H7 (cell line): ENCODE measurements around the gene NSA2. TPM values are rescaled to one million over a fixed set of nuclear protein-coding genes. Genes with fewer than 3 reads are reported as not detected.
"Not testable (repeated sequence)": the region's sequence is repeated elsewhere in the genome, so short reads cannot be mapped to it uniquely, and the experiment has no call there.

Source experiments
- DNase-seq: peaks from one replicate; pipeline ENCODE4 v3.0.0; 2012
- H3K27me3 ChIP-seq: 2 replicates; pipeline ENCODE4 v1.6.0; 2011; ENCODE audit warnings: mild to moderate bottlenecking, low read length; ENCODE audit not compliant: control insufficient read depth, insufficient read depth
- H3K36me3 ChIP-seq: replicated peaks from 2 replicates; pipeline ENCODE4 v1.5.1; 2011; ENCODE audit warnings: low read length; ENCODE audit not compliant: control insufficient read depth, insufficient read depth
- H3K4me3 ChIP-seq: 2 replicates; pipeline ENCODE4 v1.5.1; 2011; ENCODE audit warnings: low read depth, mild to moderate bottlenecking, control low read depth, low read length, moderate library complexity; ENCODE audit not compliant: insufficient read depth
- total RNA-seq: library from RNA; depleted of rRNA; stranded (reverse); fragments of >200 nt; shearing (Covaris generic); gene quantifications from 2 replicates; pipeline ENCODE4 v1.2.3, GENCODE V29; 2014; rRNA removed

Gene NSA2
- 44.9 and 68.7 TPM in 2 replicates for total RNA-seq

DNA sequence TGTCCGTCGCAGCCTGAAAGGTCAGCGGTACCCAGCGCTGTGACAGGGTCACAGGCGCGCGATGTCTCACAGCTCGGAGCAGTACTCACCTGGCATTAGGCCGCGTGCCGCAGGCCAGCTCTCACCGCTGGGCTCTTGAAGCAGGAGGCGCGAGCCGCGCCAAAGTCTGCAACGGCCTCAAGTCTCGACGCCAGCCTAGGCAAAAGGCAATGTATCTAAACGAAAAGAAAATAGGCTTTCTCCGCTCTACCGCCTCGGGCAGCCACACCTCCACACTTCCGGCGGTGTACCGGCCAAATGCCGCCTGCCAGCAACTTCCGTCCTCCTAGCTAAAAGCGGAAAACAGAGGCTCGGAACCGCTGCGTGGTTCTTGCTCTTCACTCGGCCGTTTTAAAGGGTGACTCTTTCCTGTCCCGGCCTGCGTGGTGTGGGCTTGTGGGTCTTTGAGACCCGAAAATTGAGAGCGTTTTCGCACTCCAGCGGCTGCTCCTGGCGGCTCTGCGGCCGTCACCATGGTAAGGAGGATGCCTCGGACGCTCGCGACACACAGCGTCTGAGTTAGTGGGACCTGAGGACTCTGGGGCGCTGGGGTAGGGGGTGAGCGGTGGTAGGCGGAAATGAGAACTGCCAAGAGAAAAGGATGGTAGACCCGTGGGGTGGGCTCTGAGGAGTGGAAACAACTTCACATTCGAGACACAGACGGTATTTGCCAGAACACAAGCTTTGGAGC, at the start of gene NSA2, which contains the start of gene GFM2:
Gene NSA2, plus strand, starts transcription at position 401 of the 730 bp plus-strand sequence. Its CDS starts 112 bp downstream, at position 513.
Gene GFM2, minus strand, starts transcription at position 269 of the 730 bp plus-strand sequence. CDS start 3,375 bp downstream, outside the sequence.
- peaks cover 6% of the 10 kb centered on the region for H3K36me3 ChIP-seq
- peak; percentile 81 for DNase-seq
- peak within 1 kb of the TSS; percentile 79 for H3K4me3 ChIP-seq
- no peaks in the 10 kb centered on the region for H3K27me3 ChIP-seq

DNA sequence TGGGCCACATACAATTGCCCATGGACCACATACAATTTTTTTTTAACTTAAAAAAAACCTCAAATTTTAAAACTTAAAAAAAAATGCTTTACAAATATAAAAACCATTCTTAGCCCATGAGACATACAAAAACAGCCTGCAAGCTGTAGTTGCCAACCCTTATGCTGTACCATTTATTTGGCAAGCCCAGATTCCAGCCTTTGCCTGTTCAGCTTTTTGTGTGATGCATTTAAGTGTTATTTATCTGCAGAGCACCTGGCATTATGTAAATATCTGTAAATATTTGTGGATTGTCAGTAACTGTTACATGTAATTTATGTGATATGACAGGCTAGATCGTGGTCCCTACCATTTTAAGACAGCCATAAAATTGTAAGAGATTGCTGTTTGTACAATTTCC, 49.5 kb upstream of the NSA2 start:
- H3K36me3 ChIP-seq = peaks cover 9% of the 10 kb centered on the region
- no peak for DNase-seq

GRCh38 chr5:74722271-74722670, 44.8 kb upstream of the NSA2 start:
- no peak overlapping the region for H3K4me3 ChIP-seq
- no peaks in the 10 kb centered on the region for H3K27me3 ChIP-seq
- no peak for DNase-seq
- peaks cover 14% of the 10 kb centered on the region for H3K36me3 ChIP-seq

More for the DNA sequence above, 49.5 kb upstream of the NSA2 start:
- Histone ChIP-seq H3K4me3 (no peak overlapping the region), H3K27me3 (no peaks in the 10 kb centered on the region)

DNA sequence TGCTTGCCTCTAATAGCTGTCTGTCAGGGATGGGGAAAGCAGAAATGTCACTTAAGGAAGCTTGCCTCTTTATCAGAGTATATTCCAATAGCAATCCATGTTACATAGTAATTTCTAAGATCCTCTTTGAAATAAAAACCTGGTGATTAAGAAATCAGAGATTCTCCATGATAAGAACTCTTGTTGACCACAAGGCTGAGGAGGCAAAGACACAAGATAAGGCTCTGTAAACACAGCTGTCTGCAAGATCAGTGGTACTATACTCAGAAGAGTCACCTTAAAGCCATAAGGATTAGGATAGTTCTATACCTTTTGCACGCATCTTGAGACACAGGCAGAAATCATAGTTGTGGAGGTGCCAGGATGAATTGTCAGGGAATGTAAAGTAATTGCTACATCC, 41.7 kb upstream of the NSA2 start:
- Histone ChIP-seq H3K36me3 (peaks cover 14% of the 10 kb centered on the region), H3K4me3 (no peak overlapping the region), H3K27me3 (no peaks in the 10 kb centered on the region)
- DNase-seq = no peak

DNA sequence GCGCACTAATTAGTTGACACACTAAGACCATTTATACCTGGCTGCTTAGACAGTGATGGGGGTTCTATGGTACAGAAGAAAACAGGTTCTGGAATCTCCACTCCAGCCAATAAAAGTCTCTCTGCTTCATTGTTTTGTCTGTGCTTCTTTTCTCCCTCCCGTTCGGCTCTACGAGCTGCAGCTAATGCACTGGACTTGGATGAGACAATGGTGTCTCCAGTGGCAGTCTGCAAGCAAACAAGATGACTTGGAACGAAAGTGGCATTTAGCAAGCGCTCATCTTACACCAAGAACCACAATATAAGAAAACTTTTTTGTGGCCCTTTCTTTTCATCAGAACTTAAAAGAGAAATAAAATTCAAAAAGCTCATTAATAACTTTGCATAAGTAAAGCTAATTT, 30.3 kb upstream of the NSA2 start:
- Histone ChIP-seq H3K4me3 (no peak overlapping the region), H3K36me3 (peaks cover 4% of the 10 kb centered on the region), H3K27me3 (no peaks in the 10 kb centered on the region)
- no peak for DNase-seq

- DNase-seq = no peak
- Histone ChIP-seq H3K36me3 (peaks cover 4% of the 10 kb centered on the region), H3K4me3 (no peak overlapping the region), H3K27me3 (no peaks in the 10 kb centered on the region)
Observed at GRCh38 chr5:74738406-74738805, 28.6 kb upstream of the NSA2 start.

DNA sequence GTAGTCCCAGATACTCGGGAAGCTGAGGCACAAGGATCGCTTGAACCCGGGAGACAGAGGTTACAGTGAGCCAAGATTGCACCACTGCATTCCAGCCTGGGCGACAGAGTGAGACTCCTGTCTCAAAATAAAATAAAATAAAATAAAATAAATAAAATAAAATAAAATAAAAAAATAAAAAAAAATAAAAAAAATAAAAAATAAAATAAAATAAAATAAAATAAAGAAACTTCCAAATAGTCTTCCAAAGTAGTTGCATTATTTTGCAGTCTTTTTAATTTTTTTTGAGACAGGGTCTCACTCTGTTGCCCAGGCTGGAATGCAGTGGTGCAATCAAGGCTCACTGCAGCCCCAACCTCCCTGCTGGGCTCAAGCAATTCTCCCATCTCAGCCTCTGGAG, 18.3 kb upstream of the NSA2 start:
- not testable (repeated sequence) for H3K27me3 ChIP-seq, H3K36me3 ChIP-seq, DNase-seq, H3K4me3 ChIP-seq

GRCh38 chr5:74761241-74761640, 5.8 kb upstream of the NSA2 start:
- no peak overlapping the region for H3K4me3 ChIP-seq
- H3K27me3 ChIP-seq = no peaks in the 10 kb centered on the region
- H3K36me3 ChIP-seq = peaks cover 3% of the 10 kb centered on the region
- no peak for DNase-seq

GRCh38 chr5:74762599-74762998, 4.5 kb upstream of the NSA2 start:
- DNase-seq = no peak
- no peaks in the 10 kb centered on the region for H3K27me3 ChIP-seq
- no peak overlapping the region for H3K4me3 ChIP-seq
- peaks cover 3% of the 10 kb centered on the region for H3K36me3 ChIP-seq

GRCh38 chr5:74763504-74763903, 3.5 kb upstream of the NSA2 start:
- Histone ChIP-seq H3K36me3 (no peaks in the 10 kb centered on the region; the same call in none of the 2 replicates), H3K27me3 (no peaks in the 10 kb centered on the region), H3K4me3 (no peak overlapping the region)
- DNase-seq = no peak

GRCh38 chr5:74765201-74765600, 1.8 kb upstream of the NSA2 start:
- DNase-seq = no peak
- Histone ChIP-seq H3K36me3 (peaks cover 4% of the 10 kb centered on the region), H3K4me3 (no peak overlapping the region)

DNA sequence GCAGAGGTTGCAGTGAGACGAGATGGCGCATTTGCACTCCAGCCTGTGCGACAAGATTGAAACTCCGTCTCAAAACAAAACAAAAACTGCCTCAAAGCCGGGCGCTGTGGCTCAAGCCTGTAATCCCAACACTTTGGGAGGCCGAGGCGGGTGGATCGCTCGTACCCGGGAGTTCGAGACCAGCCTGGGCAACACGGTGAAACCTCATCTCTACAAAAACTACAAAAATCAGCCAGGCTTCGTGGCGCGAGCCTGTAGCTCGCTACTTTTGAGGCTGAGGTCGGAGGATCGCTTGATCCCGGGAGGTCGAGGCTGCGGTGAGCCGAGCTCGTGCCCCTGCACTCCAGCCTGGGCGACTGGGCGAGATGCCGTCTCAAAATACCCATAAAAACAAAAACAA, 1.1 kb upstream of the NSA2 start:
- no peak for DNase-seq
- H3K27me3 ChIP-seq = no peaks in the 10 kb centered on the region
- peak overlapping the region; percentile 79; the same call in 1 of the 2 replicates for H3K4me3 ChIP-seq
- peaks cover 6% of the 10 kb centered on the region for H3K36me3 ChIP-seq

More at GRCh38 chr5:74765201-74765600, 1.8 kb upstream of the NSA2 start:
- H3K27me3 ChIP-seq = no peaks in the 10 kb centered on the region

- Histone ChIP-seq H3K36me3 (peaks cover 6% of the 10 kb centered on the region), H3K27me3 (no peaks in the 10 kb centered on the region), H3K4me3 (peak overlapping the region; percentile 79)
- DNase-seq = peak; percentile 41
Observed at GRCh38 chr5:74766418-74766848, 616 bp upstream of the NSA2 start.

GRCh38 chr5:74767579-74767913, 497 bp downstream of the NSA2 start:
- Histone ChIP-seq H3K36me3 (peaks cover 6% of the 10 kb centered on the region), H3K27me3 (no peaks in the 10 kb centered on the region), H3K4me3 (peak overlapping the region; percentile 79)
- DNase-seq = no peak

- no peaks in the 10 kb centered on the region for H3K27me3 ChIP-seq
- H3K4me3 ChIP-seq = no peak overlapping the region
- H3K36me3 ChIP-seq = peaks cover 12% of the 10 kb centered on the region
- DNase-seq = no peak
Observed at GRCh38 chr5:74772359-74772758, 5.3 kb downstream of the NSA2 start.
